ENCODE measurements around the gene SLC39A10.

SLC39A10 gene

GRCh38 chr2:195730912-195731311 lies 73.9 kb downstream of the SLC39A10 start:
- no peak for DNase-seq

GRCh38 chr2:195732574-195732973 lies 75.5 kb downstream of the SLC39A10 start:
- DNase-seq = no peak

- no peak for DNase-seq
Measured at GRCh38 chr2:195733831-195734230, 76.8 kb downstream of the SLC39A10 start.

- no peak for DNase-seq
Measured at GRCh38 chr2:195734395-195734794, 77.4 kb downstream of the SLC39A10 start.

GRCh38 chr2:195734931-195735330 lies 77.9 kb downstream of the SLC39A10 start:
- no peak for DNase-seq

- no peak for DNase-seq
Measured at GRCh38 chr2:195735347-195735746, 78.3 kb downstream of the SLC39A10 start.

- DNase-seq = no peak
Measured at GRCh38 chr2:195737511-195738325, 80.7 kb downstream of the SLC39A10 start.

GRCh38 chr2:195741191-195741590 lies 84.2 kb downstream of the SLC39A10 start:
- DNase-seq = no peak

GRCh38 chr2:195756218-195756942 lies 99.4 kb downstream of the SLC39A10 start:
- DNase-seq = no peak

GRCh38 chr2:195758846-195759245 lies 101.8 kb downstream of the SLC39A10 start:
- DNase-seq = no peak

GRCh38 chr2:195759877-195760276 lies 102.9 kb downstream of the SLC39A10 start:
- no peak for DNase-seq

- DNase-seq = no peak
Measured at GRCh38 chr2:195763866-195764265, 106.8 kb downstream of the SLC39A10 start.

- no peak for DNase-seq
Measured at GRCh38 chr2:195766691-195767090, 109.7 kb downstream of the SLC39A10 start.

- no peak for DNase-seq
Measured at GRCh38 chr2:195768431-195768830, 111.4 kb downstream of the SLC39A10 start.

- DNase-seq = no peak
Measured at GRCh38 chr2:195769975-195770374, 112.9 kb downstream of the SLC39A10 start.

- DNase-seq = no peak
Measured at GRCh38 chr2:195779491-195779890, 122.5 kb downstream of the SLC39A10 start.

GRCh38 chr2:195782156-195782555 lies 125.1 kb downstream of the SLC39A10 start:
- no peak for DNase-seq
